ENCODE data around the gene MAGEA4.
"Not testable (repeated sequence)": the region's sequence is repeated elsewhere in the genome, so short reads cannot be mapped to it uniquely, and the experiment has no call there.

Gene MAGEA4
- 0 to 0.04 (median 0) reads per million in 3 experiments for total RNA-seq

- DNase-seq, result no peak
Observed at GRCh38 chrX:151912780-151913179, at the start of gene MAGEA4. Gene MAGEA4, plus strand, starts transcription at chrX:151912889. Its CDS starts 10,776 bp downstream, at chrX:151923665.

GRCh38 chrX:151870602-151871001 lies 42.1 kb upstream of the MAGEA4 start:
- DNase-seq, result no peak

- no peak for DNase-seq
Observed at GRCh38 chrX:151871244-151871643, 41.4 kb upstream of the MAGEA4 start.

- DNase-seq, result no peak
Observed at GRCh38 chrX:151873096-151873495, 39.6 kb upstream of the MAGEA4 start.

- no peak for DNase-seq
Observed at GRCh38 chrX:151875270-151876026, 37.2 kb upstream of the MAGEA4 start.

- no peak for DNase-seq
Observed at GRCh38 chrX:151878574-151878973, 34.1 kb upstream of the MAGEA4 start.

GRCh38 chrX:151879856-151880255 lies 32.8 kb upstream of the MAGEA4 start:
- no peak for DNase-seq

GRCh38 chrX:151880895-151881294 lies 31.8 kb upstream of the MAGEA4 start:
- no peak for DNase-seq

GRCh38 chrX:151889421-151889820 lies 23.3 kb upstream of the MAGEA4 start:
- no peak for DNase-seq

- DNase-seq, result no peak
Observed at GRCh38 chrX:151896734-151897474, 15.8 kb upstream of the MAGEA4 start.

- DNase-seq, result no peak
Observed at GRCh38 chrX:151899622-151900021, 13.1 kb upstream of the MAGEA4 start.

GRCh38 chrX:151901826-151902225 lies 10.9 kb upstream of the MAGEA4 start:
- no peak for DNase-seq

- no peak for DNase-seq
Observed at GRCh38 chrX:151902813-151903591, 9.7 kb upstream of the MAGEA4 start.

- DNase-seq, result no peak
Observed at GRCh38 chrX:151904989-151905388, 7.7 kb upstream of the MAGEA4 start.

GRCh38 chrX:151912221-151912620 lies 468 bp upstream of the MAGEA4 start:
- DNase-seq, result no peak

GRCh38 chrX:151918736-151919135 lies 6.0 kb downstream of the MAGEA4 start:
- DNase-seq, result not testable (repeated sequence)

- no peak for DNase-seq
Observed at GRCh38 chrX:151919610-151920009, 6.9 kb downstream of the MAGEA4 start.

GRCh38 chrX:151920101-151920500 lies 7.4 kb downstream of the MAGEA4 start:
- DNase-seq, result no peak

GRCh38 chrX:151920530-151920929 lies 7.8 kb downstream of the MAGEA4 start:
- no peak for DNase-seq

- no peak for DNase-seq
Observed at GRCh38 chrX:151921292-151921691, 8.6 kb downstream of the MAGEA4 start.

- no peak for DNase-seq
Observed at GRCh38 chrX:151921866-151922265, 9.2 kb downstream of the MAGEA4 start.

- DNase-seq, result no peak
Observed at GRCh38 chrX:151922692-151923091, 10.0 kb downstream of the MAGEA4 start.

- no peak for DNase-seq
Observed at GRCh38 chrX:151923648-151924047, 11.0 kb downstream of the MAGEA4 start.
